PC-9 (cell line): ENCODE results near the gene FUT1. TPM values are rescaled to one million over a fixed set of nuclear protein-coding genes. Genes with fewer than 3 reads are reported as not detected.

Experiments used
- BruUV-seq: library from RNA; stranded (reverse); fragments of 400-500 nt; replicated peaks from 2 replicates; lab custom pipeline; 2021; lab: Mats Ljungman, UMichigan
- CTCF ChIA-PET: fragments of 300-600 bp; sonication (Branson Sonifier 250); formaldehyde crosslinking; loops from one replicate; lab custom pipeline; 2022; ENCODE audit warnings: antibody characterized with exemption; lab: Charles Lee
- POLR2A ChIA-PET: fragments of 300-600 bp; sonication (Branson Sonifier 250); formaldehyde crosslinking; loops from one replicate; lab custom pipeline; 2022; ENCODE audit warnings: antibody characterized with exemption; ENCODE audit not compliant: unreplicated experiment; lab: Charles Lee
- DNase-seq, 2 experiments: peaks; one replicate each; pipeline versions ENCODE4 v3.0.0 to v3.0.0-alpha.2; 2015 to 2022; ENCODE audit warnings: mixed read lengths in 1 of 2
- H2AFZ ChIP-seq: fragments of 200-600 bp; sonication (generic); 2 replicates; pipeline ENCODE4 v1.8.1; 2017; ENCODE audit warnings: antibody characterized with exemption
- H3F3A ChIP-seq: fragments of 200-600 bp; sonication (generic); 2 replicates; pipeline ENCODE4 v1.8.1; 2017; ENCODE audit warnings: antibody characterized with exemption, mild to moderate bottlenecking, low read depth; ENCODE audit not compliant: insufficient read depth
- H3K27ac ChIP-seq: fragments of 200-600 bp; sonication (generic); 2 replicates; pipeline ENCODE4 v1.6.1; 2016; ENCODE audit warnings: mixed run types
- H3K27me3 ChIP-seq: fragments of 200-600 bp; sonication (generic); 2 replicates; pipeline ENCODE4 v1.6.1; 2016; ENCODE audit warnings: low read depth, mixed run types; ENCODE audit not compliant: insufficient read depth
- H3K36me3 ChIP-seq: fragments of 200-600 bp; sonication (generic); 2 replicates; pipeline ENCODE4 v1.6.1; 2016; ENCODE audit warnings: low read depth, mixed run types
- H3K4me1 ChIP-seq: fragments of 200-600 bp; sonication (generic); replicated peaks from 2 replicates; pipeline ENCODE4 v1.6.1; 2016; ENCODE audit warnings: mixed run types; ENCODE audit not compliant: insufficient read depth
- H3K4me2 ChIP-seq: fragments of 200-600 bp; sonication (generic); 2 replicates; pipeline ENCODE4 v1.6.1; 2017; ENCODE audit warnings: mixed run types
- H3K4me3 ChIP-seq: fragments of 200-600 bp; sonication (generic); 2 replicates; pipeline ENCODE4 v1.6.1; 2016; ENCODE audit warnings: mixed run types
- H3K79me2 ChIP-seq: fragments of 200-600 bp; sonication (generic); 2 replicates; pipeline ENCODE4 v1.6.1; 2017; ENCODE audit warnings: low read depth, mixed run types
- H3K9me2 ChIP-seq: fragments of 200-600 bp; sonication (generic); 2 replicates; pipeline ENCODE4 v1.8.1; 2017; ENCODE audit warnings: mild to moderate bottlenecking; ENCODE audit not compliant: insufficient read depth
- H3K9me3 ChIP-seq: fragments of 200-600 bp; sonication (generic); 2 replicates; pipeline ENCODE4 v1.8.1; 2016; ENCODE audit warnings: low read depth; ENCODE audit not compliant: insufficient read depth
- H4K20me1 ChIP-seq: fragments of 200-600 bp; sonication (generic); 2 replicates; pipeline ENCODE4 v1.8.1; 2017; ENCODE audit not compliant: insufficient read depth
- CTCF ChIP-seq: fragments of 200-600 bp; sonication (generic); conservative IDR thresholded peaks from 2 replicates; pipeline ENCODE4 v1.6.1; 2017; ENCODE audit warnings: mixed run types, antibody characterized with exemption, mild to moderate bottlenecking, moderate library complexity
- EZH2 ChIP-seq: fragments of 200-600 bp; sonication (generic); IDR thresholded peaks from 2 replicates; pipeline ENCODE4 v1.8.0; 2017; ENCODE audit warnings: antibody characterized with exemption, low read depth
- intact Hi-C: fragments of 100-400 bp; cut with micrococcal nuclease; formaldehyde crosslinking; loops from one replicate; pipeline ENCODE4 v1.10.0; 2022; ENCODE audit not compliant: unreplicated experiment
- total RNA-seq: library from RNA; stranded (reverse); gene quantifications from 2 replicates; pipeline ENCODE4 v1.2.3, GENCODE V29; 2021

Gene FUT1
- total RNA-seq, 1 experiment from 2014 or later: 7.9 TPM

GRCh38 chr19:48798937-48799336 lies 46.5 kb upstream of the FUT1 start:
- H3K36me3 ChIP-seq: no peaks in the 10 kb centered on the region
- no peaks in the 10 kb centered on the region for H3K27me3 ChIP-seq
- no peak overlapping the region for H3K27ac ChIP-seq
- intact Hi-C loops: loop anchor here (5.0 kb wide), 1 partner anchor 193 kb away; the partner anchor contains the start of genes GYS1 and RUVBL2
- H4K20me1 ChIP-seq: no peaks in the 10 kb centered on the region
- H3K4me2 ChIP-seq: no peak overlapping the region
- no peaks in the 10 kb centered on the region for H3K9me3 ChIP-seq
- no peak overlapping the region for H3K4me3 ChIP-seq
- H3F3A ChIP-seq: peaks cover 30% of the 10 kb centered on the region
- H3K9me2 ChIP-seq: no peaks in the 10 kb centered on the region
- TF ChIP-seq EZH2 (no peak), CTCF (no peak)
- CTCF ChIA-PET: interaction anchor here (0.6 kb wide), 1 partner anchor 9 kb away, joined by 5 read pairs; no protein-coding TSS in a partner anchor
- no peaks in the 10 kb centered on the region for H3K79me2 ChIP-seq
- DNase-seq: no peak
- no peak overlapping the region for H2AFZ ChIP-seq
- H3K4me1 ChIP-seq: peaks cover 28% of the 10 kb centered on the region
- BruUV-seq: no TSS peak
- POLR2A ChIA-PET: no interaction called here

- Histone ChIP-seq H3K27me3 (no peaks in the 10 kb centered on the region), H3K4me3 (no peak overlapping the region), H3K9me3 (no peaks in the 10 kb centered on the region), H3K4me2 (no peak overlapping the region), H3K9me2 (no peaks in the 10 kb centered on the region), H3K4me1 (peaks cover 14% of the 10 kb centered on the region), H3F3A (peaks cover 13% of the 10 kb centered on the region), H2AFZ (no peak overlapping the region), H4K20me1 (no peaks in the 10 kb centered on the region), H3K36me3 (no peaks in the 10 kb centered on the region), H3K79me2 (no peaks in the 10 kb centered on the region), H3K27ac (no peak overlapping the region)
- intact Hi-C loops: loop anchor here (5.0 kb wide), 1 partner anchor 195 kb away; the partner anchor contains the start of genes GYS1 and RUVBL2
- CTCF ChIA-PET: interaction anchor here (0.7 kb wide), 1 partner anchor 44 kb away, joined by 5 read pairs; no protein-coding TSS in a partner anchor
- no peak for TF ChIP-seq CTCF
- no peak for TF ChIP-seq EZH2
- no TSS peak for BruUV-seq
- DNase-seq: no peak
- POLR2A ChIA-PET: no interaction called here
Observed at GRCh38 chr19:48797103-48797502, 44.7 kb upstream of the FUT1 start.

GRCh38 chr19:48796298-48797083 lies 44.0 kb upstream of the FUT1 start:
- H3K9me2 ChIP-seq: no peaks in the 10 kb centered on the region
- intact Hi-C loops: loop anchor here (5.0 kb wide), 1 partner anchor 196 kb away; the partner anchor contains the start of genes GYS1 and RUVBL2
- H3K4me2 ChIP-seq: no peak overlapping the region
- H3K9me3 ChIP-seq: no peaks in the 10 kb centered on the region
- no peaks in the 10 kb centered on the region for H3K27me3 ChIP-seq
- no peak for TF ChIP-seq CTCF
- no peak for TF ChIP-seq EZH2
- POLR2A ChIA-PET: interaction anchor here (0.5 to 0.9 kb wide), 2 partner anchors 10 to 41 kb away, joined by 3 to 5 read pairs; no protein-coding TSS in a partner anchor
- peaks cover 8% of the 10 kb centered on the region for H3K4me1 ChIP-seq
- H4K20me1 ChIP-seq: no peaks in the 10 kb centered on the region
- H3F3A ChIP-seq: peaks cover 8% of the 10 kb centered on the region; the same call in 1 of the 2 replicates
- no peak overlapping the region for H3K4me3 ChIP-seq
- no TSS peak for BruUV-seq
- DNase-seq: no peak
- no peaks in the 10 kb centered on the region for H3K36me3 ChIP-seq
- no peak overlapping the region for H2AFZ ChIP-seq
- CTCF ChIA-PET: interaction anchor here (1.2 to 1.4 kb wide), 3 partner anchors 40 to 174 kb away, joined by 5 to 8 read pairs (median 7); partner anchors contain the start of gene HSD17B14
- no peaks in the 10 kb centered on the region for H3K79me2 ChIP-seq
- H3K27ac ChIP-seq: no peak overlapping the region
